Nephron (organoid): ENCODE results near the gene ORC6.

ENCODE experiments used
- H3K27ac Mint-ChIP-seq, 3 experiments: 2 replicates each; pipeline ENCODE4 v1.8.0; 2020; ENCODE audit warnings: mixed read lengths in 3 of 3, mild to moderate bottlenecking in 2 of 3, moderate library complexity in 1 of 3
- H3K27me3 Mint-ChIP-seq: 2 replicates; pipeline ENCODE4 v1.8.0; 2021; ENCODE audit warnings: low read depth, mild to moderate bottlenecking, moderate library complexity, mixed read lengths
- H3K36me3 Mint-ChIP-seq: 2 replicates; pipeline ENCODE4 v1.8.0; 2020; ENCODE audit warnings: low read depth, mixed read lengths
- H3K4me1 Mint-ChIP-seq: 2 replicates; pipeline ENCODE4 v1.8.0; 2020; ENCODE audit warnings: mixed read lengths
- H3K4me3 Mint-ChIP-seq, 3 experiments: 2 replicates each; pipeline ENCODE4 v1.8.0; 2020; ENCODE audit warnings: mild to moderate bottlenecking in 3 of 3, mixed read lengths in 3 of 3, moderate library complexity in 2 of 3
- H3K9me3 Mint-ChIP-seq: 2 replicates; pipeline ENCODE4 v1.8.0; 2020; ENCODE audit warnings: mixed read lengths
- CTCF ChIP-seq, 3 experiments: fragments of 200-600 bp; sonication (generic); IDR thresholded peaks; one replicate each; pipeline ENCODE4 v1.5.0; 2021; ENCODE audit warnings: antibody characterized with exemption in 3 of 3; ENCODE audit not compliant: unreplicated experiment in 3 of 3

ORC6 gene

GRCh38 chr16:46709469-46710005 lies 20.1 kb downstream of the ORC6 start:
- no peak for TF ChIP-seq CTCF (IDR thresholded peaks at IDR 0.05; ENCODE audit: unreplicated experiment in 3 of 3)
- H3K4me1 Mint-ChIP-seq = no peaks in the 10 kb centered on the region
- no peaks in the 10 kb centered on the region for H3K9me3 Mint-ChIP-seq
- no peaks in the 10 kb centered on the region for H3K27me3 Mint-ChIP-seq
- H3K36me3 Mint-ChIP-seq = no peaks in the 10 kb centered on the region
- no peak overlapping the region for H3K4me3 Mint-ChIP-seq
- no peak overlapping the region for H3K27ac Mint-ChIP-seq

- H3K27ac Mint-ChIP-seq = no peak overlapping the region
- H3K4me1 Mint-ChIP-seq = no peaks in the 10 kb centered on the region
- TF ChIP-seq CTCF (IDR thresholded peaks at IDR 0.05; ENCODE audit: unreplicated experiment in 3 of 3) = no peak
- H3K27me3 Mint-ChIP-seq = no peaks in the 10 kb centered on the region
- H3K9me3 Mint-ChIP-seq = no peaks in the 10 kb centered on the region
- no peaks in the 10 kb centered on the region for H3K36me3 Mint-ChIP-seq
- no peak overlapping the region for H3K4me3 Mint-ChIP-seq
Measured at GRCh38 chr16:46711106-46712058, 21.9 kb downstream of the ORC6 start.

- Mint-ChIP-seq H3K4me1 (no peaks in the 10 kb centered on the region), H3K9me3 (no peaks in the 10 kb centered on the region), H3K4me3 (no peak overlapping the region), H3K36me3 (no peaks in the 10 kb centered on the region), H3K27ac (no peak overlapping the region), H3K27me3 (no peaks in the 10 kb centered on the region)
- no peak for TF ChIP-seq CTCF (IDR thresholded peaks at IDR 0.05; ENCODE audit: unreplicated experiment in 3 of 3)
Measured at GRCh38 chr16:46712911-46713310, 23.5 kb downstream of the ORC6 start.

- Mint-ChIP-seq H3K27ac (no peak overlapping the region), H3K4me3 (no peak overlapping the region), H3K4me1 (no peaks in the 10 kb centered on the region), H3K36me3 (no peaks in the 10 kb centered on the region), H3K9me3 (no peaks in the 10 kb centered on the region), H3K27me3 (no peaks in the 10 kb centered on the region)
- TF ChIP-seq CTCF (IDR thresholded peaks at IDR 0.05; ENCODE audit: unreplicated experiment in 3 of 3) = no peak
Measured at GRCh38 chr16:46713634-46714033, 24.2 kb downstream of the ORC6 start.

- H3K9me3 Mint-ChIP-seq = no peaks in the 10 kb centered on the region
- no peaks in the 10 kb centered on the region for H3K4me1 Mint-ChIP-seq
- H3K4me3 Mint-ChIP-seq = no peak overlapping the region
- H3K27me3 Mint-ChIP-seq = no peaks in the 10 kb centered on the region
- H3K27ac Mint-ChIP-seq = no peak overlapping the region
- H3K36me3 Mint-ChIP-seq = no peaks in the 10 kb centered on the region
- no peak for TF ChIP-seq CTCF (IDR thresholded peaks at IDR 0.05; ENCODE audit: unreplicated experiment in 3 of 3)
Measured at GRCh38 chr16:46714797-46715591, 25.5 kb downstream of the ORC6 start.
